ENCODE data around the gene MBLAC1.
"Not testable (repeated sequence)": the region's sequence is repeated elsewhere in the genome, so short reads cannot be mapped to it uniquely, and the experiment has no call there.

MBLAC1 gene

GRCh38 chr7:100124301-100125230 lies 2.2 kb upstream of the MBLAC1 start:
- no peak for DNase-seq

DNA sequence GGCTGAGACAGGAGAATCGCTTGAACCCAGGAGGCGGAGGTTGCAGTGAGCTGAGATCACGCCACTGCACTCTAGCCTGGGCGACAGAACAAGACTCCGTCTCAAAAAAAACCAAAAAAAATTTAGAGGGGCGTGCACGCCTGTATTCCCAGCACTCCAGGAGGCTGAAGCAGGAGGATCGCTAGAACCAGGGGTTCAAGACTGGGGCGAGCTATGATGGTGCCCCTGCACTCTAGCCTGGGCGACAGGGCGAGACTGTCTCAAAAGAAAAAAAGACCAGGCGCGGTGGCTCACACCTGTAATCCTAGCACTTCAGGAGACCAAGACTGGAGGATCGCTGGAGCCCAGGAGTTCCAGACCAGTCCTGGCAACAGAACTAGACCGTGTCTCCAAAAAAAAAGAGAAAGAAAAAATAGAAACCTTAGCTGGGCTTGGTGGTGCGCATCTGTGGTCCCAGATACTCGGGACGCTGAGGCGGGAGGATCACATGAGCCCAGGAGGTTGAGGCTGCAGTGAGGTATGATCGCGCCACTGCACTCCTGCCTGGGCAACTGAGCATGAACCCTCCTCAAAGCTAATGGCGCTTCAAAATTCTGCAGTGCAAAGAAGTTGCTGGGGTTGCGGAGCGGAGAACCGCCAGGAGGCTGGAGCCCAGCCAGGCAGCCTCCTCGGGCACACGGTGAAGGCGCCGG lies 382 bp upstream of the MBLAC1 start:
- peak; percentile 62 for DNase-seq

DNA sequence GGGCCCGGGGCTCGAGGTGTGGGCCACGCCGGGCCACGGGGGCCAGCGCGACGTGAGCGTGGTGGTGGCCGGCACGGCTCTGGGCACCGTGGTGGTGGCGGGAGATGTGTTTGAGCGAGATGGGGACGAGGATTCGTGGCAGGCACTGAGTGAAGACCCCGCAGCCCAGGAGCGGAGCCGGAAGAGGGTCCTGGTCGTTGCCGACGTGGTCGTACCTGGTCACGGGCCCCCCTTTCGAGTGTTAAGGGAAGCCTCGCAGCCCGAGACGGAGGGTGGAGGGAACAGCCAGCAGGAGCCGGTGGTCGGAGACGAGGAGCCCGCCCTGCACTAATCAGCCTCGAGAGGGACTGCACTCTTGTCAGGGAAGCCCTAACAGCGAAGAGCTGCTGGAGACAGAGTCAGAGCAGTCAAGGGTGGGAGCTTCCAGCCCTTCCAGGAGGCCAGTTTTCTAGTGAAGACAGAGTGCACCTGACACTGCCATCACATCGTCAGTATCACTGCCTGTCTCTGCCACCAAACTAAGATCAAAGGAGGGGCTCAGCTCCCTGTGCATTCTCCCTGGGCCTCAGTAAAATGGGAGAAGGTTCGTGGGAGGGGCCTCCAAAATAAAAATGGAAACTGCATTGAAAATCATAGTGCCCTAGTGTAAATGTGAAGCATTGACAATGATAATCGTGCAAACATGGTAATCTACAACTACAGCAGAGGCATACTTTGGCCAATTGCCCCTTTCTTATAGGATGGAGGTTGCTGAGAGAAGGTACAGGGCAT lies 1.3 kb downstream of the MBLAC1 start:
- DNase-seq: peak; percentile 74

GRCh38 chr7:100128637-100128963 lies 1.8 kb downstream of the MBLAC1 start:
- no peak for DNase-seq

- not testable (repeated sequence) for DNase-seq
These were observed 3.4 kb downstream of the MBLAC1 start for GRCh38 chr7:100130220-100130607.

GRCh38 chr7:100130608-100131453 lies 4.1 kb downstream of the MBLAC1 start:
- DNase-seq: peak; percentile 90

DNA sequence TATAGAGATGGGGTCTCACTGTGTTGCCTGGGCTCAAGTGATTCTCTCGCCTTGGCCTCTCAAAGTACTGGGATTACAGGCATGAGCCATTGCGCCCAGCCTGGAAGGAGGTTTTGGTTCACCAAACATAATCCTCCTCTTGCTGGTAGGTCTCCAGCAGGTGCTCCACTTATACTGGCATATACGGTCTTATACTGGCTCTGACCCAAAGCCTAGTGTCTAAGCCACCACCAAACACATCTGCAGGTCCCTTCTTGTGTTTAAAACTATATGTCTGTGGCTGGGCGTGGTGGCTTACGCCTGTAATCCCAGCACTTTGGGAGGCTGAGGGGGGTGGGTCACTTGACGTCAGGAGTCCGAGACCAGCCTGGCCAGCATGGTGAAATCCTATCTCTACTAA lies 5.4 kb downstream of the MBLAC1 start:
- DNase-seq: no peak

DNA sequence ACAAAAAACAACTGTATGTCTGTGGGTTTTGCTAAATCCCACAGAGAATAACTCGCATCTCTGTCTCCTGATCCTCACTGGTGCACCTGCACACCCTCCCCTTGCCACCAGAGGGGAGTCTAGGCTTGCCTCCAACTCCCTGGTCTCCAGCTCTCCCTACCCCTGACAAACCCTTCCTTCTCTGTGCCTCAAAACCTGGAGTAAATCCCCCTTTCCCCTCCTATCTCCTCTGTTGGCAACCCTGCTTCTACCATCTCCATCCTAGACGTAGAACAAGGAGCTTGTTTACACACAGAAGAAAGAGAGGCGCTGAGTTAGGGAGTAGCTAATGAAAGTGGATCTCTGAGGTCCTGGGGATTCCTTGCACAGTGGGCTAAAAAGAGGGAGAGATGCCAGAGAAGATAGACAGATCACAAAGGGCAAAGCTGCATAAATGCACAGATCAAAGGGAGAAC lies 6.0 kb downstream of the MBLAC1 start:
- no peak for DNase-seq

- no peak for DNase-seq
These were observed 11.3 kb downstream of the MBLAC1 start for GRCh38 chr7:100137851-100138760.

- no peak for DNase-seq
These were observed 14.8 kb downstream of the MBLAC1 start for GRCh38 chr7:100141555-100141949.

DNA sequence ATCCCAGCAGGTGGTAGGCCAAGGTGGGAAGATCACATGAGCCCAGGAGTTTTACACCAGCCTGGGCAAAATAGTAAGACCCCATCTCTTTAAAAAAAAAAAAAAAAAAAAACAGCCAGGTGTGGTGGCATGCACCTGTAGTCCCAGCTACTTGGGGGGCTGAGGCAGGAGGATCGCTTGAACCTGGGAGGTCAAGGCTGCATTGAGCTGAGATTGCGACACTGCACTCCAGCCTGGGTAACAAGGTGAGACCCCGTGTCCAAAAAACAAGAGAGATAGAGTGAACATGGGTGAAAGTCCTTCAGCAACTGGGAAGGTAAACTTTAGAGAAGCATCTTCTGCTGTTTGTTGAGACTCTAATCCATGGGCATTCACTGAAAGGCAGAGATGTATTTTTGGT lies 15.7 kb downstream of the MBLAC1 start:
- DNase-seq: no peak

DNA sequence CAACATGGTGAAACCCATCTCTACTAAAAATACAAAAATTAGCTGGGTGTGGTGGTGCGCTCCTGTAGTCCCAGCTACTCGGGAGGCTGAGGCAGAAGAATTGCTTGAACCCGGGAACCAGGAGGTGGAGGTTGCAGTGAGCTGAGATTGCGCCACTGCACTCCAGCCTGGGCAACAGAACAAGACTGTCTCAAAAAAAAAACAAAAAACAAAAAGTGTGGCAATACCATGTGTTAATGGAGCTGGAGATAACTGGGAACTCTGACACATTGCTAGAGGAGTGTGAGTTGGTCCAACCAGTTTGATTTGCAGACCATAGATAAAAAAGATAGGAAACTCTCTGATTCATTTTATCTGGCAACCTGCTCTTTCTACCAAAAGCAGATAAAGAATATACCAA lies 19.6 kb downstream of the MBLAC1 start:
- DNase-seq: not testable (repeated sequence)

DNA sequence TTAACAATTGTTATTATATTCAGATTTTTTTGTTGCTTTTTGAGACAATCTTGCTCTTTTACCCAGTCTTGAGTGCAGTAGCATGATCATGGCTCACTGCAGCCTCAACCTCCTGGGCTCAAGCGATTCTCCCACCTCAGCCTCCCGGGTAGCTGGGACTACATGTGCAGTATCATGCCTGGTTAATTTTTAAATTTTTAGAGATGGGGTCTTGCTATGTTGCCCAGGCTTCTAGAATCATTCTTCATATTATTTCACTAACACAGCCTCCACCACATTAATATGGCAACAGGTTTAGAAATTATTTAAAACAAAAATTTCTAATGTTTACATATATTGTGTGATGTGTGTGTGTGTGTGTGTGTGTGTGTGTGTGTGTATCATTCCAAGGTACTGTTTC lies 20.5 kb downstream of the MBLAC1 start:
- DNase-seq: no peak

DNA sequence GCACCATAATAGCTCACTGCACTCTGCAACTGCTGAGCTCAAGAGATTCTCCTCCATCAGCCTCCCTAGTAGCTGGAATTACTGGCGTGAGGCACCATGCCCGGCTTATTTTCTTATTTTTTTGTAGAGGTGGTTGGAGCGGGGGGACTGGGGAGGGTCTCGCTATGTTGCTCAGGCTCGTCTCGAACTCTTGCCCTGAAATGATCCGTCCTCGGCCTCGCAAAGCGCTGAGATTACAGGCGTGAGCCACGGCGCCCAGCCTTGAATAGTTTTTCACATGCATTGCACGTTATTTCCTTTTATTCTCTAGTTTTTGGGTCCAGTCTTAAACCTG lies 21.4 kb downstream of the MBLAC1 start:
- no peak for DNase-seq

GRCh38 chr7:100148559-100149328 lies 22.0 kb downstream of the MBLAC1 start, which contains the start of gene LAMTOR4:
Gene LAMTOR4 (plus strand): TSS chr7:100148918. CDS start chr7:100148973, 55 bp downstream.
- peak; percentile 96 for DNase-seq

DNA sequence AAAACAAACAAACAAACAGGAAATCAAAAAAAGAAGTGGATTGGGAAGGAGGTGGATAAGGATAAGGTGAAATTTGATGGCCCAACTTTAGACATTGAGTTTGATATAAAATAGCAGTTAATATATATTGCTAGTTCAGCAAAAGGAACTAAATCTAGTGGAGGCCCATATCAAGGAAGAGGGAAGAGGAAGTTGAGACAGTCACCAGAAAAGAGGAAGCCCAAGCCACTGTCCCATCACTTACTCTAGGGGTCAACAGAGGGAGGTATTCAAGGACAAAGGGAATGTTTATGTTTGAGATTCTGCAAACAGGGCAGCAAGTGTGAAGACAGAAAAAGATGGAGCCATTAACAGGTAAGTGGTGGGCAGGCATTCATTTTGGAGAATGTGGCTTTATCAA lies 25.6 kb downstream of the MBLAC1 start:
- DNase-seq: no peak

GRCh38 chr7:100152937-100153666 lies 26.3 kb downstream of the MBLAC1 start:
- DNase-seq: no peak

GRCh38 chr7:100153708-100154535 lies 27.2 kb downstream of the MBLAC1 start:
- DNase-seq: no peak

Data from activated CD8-positive, alpha-beta memory T cell treated with anti-CD3 and anti-CD28 coated beads, Interleukin-2, amount 50 U/mL, for 48 hours (primary cell).